Globus pallidus (tissue), 1 donor: ENCODE results near the gene MYLK4.

Source experiments
- DNase-seq: peaks from one replicate; pipeline ENCODE4 v3.0.0-alpha.2; 2015; ENCODE audit warnings: low spot score

Gene MYLK4

DNA sequence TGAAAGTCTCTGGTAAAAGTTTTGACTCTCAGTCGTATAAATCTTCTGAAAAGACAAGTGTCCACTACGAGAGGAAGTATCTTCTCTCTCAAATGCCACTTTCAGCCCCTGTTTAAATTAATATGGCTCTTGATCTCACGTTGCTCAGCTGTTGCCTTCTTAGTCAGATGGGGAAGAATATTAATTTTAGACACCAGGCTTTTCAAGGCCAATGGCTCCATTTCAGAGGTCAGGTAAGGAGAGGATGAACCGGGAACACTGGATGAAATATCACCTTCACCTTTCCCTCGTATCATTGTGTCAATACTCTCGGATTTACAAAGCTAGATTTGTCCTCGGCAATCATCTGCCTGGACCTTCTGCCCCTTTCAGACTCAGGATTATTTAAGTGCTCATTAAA, at the start of gene MYLK4:
Gene MYLK4, minus strand, starts transcription at position 91 of the 400 bp plus-strand sequence. CDS start 1,628 bp downstream, outside the sequence.
- no peak for DNase-seq

DNA sequence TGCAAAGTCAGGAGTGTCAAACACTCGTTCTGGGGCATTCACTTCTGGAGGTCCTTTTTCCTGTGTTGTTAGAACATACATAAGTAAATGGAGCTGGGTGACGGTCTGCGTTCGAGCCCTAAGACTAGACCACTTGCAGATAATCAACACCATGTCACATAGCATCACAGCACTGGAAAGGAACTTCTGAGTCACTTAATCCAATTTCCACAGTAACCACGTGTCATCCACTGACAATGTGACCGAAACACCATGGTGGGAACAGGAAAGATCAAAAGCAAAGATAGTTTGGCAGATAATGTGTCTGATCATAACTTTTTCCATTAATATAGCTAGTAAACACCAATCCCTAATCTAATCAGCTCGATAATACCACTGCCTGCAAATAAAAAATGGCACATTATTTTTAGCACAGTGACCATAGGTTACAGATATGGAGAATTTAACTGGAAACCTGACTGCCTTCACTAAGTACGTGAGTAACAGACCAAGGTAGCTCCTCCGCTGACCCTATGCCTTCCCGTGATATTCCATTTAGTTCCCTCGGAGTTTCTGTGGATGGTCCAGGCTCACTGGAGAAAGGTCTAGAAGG, 49.3 kb upstream of the MYLK4 start:
- DNase-seq, result no peak

DNA sequence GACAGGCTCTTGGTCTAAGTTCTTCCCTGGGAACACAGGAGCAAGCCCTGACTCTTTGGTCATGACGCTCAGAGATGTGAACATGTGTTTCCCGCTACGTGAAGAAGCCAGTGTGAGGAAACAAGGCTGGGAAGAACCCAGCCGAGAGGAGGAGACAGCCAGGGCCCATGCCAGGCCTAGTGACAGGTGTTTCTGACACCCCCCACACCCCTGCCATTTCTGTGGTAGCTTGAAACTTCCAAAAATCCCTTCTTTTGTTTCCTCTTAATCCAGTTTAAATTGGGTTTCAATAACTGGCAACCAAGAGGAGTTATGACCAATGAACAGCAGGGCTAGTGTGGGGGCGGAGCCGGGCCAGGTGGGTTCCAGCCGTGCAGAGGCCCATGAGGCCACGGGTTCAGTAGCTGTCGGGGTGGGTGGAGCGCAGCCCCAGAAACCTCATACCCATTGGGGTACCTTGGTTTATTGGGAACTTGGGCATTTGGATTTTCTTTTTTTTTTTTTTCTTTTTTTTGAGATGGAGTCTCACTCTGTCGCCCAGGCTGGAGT, 47.9 kb upstream of the MYLK4 start:
- DNase-seq, result no peak

DNA sequence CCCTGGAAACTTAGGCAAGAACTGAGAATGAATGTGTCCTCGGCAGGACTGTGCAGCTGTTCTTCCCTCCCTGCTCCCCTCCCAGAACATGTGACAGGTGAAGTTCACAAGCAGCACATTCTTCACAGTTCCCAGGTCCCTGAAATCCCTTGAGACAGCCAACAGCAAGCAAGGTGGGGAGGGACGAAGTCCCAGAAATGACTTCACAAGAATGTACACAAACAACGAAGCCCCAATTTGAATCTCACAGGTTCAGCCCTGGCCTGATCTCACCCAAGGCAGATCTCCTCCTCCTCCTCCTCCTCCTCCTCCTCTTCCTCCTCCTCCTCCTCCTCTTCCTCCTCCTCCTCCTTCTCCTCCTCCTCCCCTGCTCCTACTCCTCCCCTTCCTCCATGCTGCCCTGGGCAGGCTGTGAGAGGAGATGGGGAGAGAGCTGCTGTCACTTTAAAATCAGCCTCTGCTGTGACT, 46.9 kb upstream of the MYLK4 start:
- DNase-seq, result no peak

DNA sequence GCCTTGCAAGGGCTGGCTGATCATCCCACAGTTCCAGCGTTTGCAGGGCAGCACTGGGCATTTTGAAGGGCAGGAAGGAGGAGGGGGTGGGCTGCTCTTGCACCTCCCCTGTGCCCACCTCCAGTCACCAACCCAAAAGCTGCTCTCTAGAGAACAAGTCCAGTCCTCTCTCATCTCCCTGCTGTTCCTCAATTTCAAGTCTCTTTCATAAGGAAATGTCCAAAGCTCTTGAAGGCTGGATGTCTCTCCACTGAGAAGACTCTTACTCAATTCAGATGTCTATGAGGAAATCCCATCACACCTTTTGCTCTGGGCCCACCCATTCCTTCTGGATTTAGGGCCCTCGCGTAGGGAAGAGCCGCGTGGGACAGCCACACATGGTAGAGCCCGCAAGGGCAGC, 46.1 kb upstream of the MYLK4 start:
- DNase-seq, result no peak

DNA sequence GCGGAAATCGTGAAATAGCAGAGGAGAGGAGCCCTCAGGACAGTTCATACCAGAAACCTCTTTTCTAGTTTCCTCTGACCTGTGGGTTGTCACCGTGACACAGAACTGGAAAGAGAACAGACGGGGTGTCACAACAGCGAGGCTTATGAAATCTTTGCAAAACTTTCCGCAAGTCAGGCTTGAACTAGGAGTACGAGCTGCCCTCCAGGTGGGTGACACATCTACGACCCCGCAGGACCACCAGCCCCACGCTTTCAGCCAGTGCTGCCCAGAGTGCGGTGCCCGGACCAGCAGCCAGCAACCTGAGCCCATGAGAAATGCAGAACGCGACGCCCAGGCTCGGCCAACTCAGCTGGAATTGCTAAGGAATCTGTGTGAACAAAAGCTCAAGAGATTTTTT, 45.2 kb upstream of the MYLK4 start:
- DNase-seq, result no peak

DNA sequence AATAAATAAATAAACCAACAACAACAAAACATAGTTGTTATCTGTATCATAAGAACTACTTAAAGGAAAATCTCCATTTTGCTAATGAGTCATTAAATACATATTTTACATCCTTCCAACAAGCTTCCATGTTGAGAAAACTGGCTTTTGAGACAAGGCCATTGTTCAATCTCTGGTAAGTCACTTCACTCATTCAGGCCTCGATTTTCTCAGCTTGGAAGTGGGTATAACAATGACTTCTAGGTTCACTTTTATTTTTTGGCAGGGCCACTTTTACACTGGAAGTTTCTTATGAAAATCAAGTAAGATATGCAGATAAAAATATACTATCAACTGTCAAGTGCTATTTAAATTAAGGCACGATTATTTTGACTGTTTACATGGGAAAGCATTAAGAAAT, 44.4 kb upstream of the MYLK4 start:
- DNase-seq, result no peak

DNA sequence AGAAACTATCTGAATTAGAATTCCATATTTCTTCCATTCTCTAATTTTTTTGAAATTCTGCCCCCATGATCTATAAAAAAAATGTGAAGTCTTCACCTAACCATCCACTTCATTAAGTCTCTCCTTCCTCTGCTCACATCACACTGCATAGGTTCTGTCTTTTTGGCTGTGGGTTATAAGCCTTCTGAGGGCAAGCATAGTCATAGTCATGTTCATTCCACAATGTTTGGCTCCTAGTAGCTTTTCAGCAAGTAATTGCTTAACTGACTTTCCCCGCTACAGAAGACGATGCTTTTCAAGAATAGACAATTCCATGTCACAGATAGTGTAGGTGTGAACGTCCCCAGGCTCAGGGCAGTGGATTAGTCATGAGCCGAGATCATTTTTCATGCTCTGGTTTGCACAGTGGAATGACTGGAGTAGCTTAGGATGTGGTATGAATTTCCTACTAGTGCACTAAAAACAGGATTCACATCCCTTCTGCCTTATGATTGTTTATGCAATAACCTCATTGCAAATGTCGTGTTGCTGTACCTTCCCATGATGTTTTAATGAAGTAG, 43.5 kb upstream of the MYLK4 start:
- no peak for DNase-seq

DNA sequence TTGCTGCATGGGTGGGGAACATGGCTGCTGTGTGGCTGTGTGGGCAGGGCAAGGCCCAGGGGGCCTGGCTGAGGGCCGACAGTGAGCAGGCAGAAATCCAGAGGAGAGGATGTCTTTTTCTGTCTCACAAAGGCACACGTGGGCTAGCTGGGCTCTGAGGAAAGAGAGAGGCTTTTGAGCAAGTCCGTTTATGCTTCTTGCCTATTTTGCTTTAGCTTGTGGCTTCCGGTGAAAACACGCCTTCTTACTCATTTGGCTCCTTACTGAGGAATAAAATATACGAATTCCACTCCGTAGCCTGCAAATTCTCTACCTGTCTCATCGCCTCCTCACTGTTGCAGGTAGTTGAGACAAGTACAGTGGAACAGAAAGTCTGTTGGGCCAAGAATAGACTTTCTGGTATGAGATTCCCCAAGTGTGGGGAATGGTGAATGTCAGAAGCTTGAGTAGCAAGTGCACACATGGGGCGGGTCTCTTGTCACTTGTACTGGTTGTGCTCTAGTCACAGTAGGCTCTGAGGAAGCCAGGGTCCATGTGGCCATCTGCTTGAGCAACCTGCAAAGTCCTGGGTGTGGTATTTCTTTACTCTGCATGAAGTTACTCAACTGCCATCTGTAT, 42.9 kb upstream of the MYLK4 start:
- no peak for DNase-seq

DNA sequence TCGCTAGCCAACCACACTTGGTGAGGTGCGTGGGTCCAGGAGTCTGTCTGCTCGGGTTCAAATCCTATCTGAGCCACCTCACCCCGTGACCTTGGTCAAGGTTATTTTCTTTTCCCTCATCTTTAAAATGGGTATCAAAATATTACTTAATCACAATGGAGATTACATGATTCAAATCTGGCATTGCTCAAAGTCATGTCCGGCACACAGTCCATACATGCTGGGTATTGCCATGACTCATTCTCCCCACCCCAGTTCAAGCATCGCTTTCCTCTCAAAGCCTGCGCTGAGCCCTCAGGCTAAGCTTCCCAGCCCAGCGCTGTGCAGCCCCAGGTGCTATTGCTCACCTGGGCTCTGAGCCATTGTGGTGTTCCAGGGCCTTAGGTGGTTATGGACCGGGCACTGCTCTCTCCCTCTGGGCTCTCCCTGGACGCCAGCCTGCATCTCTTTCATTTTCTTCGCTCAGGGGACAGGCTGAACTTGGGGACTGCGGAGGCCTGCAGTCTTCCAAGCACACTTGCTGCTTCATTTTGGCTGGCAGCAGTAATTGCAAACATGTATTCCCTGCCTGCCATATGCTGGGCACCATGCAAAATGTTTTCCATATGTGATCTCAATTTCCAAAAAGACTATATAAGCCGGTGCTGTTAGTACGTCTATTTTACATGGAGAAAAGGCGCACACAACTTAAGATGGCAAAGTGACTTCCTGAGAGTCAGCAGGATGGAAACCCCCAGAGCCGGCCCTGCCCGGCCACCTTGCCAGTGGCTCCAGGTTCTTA, 41.8 kb upstream of the MYLK4 start:
- no peak for DNase-seq

DNA sequence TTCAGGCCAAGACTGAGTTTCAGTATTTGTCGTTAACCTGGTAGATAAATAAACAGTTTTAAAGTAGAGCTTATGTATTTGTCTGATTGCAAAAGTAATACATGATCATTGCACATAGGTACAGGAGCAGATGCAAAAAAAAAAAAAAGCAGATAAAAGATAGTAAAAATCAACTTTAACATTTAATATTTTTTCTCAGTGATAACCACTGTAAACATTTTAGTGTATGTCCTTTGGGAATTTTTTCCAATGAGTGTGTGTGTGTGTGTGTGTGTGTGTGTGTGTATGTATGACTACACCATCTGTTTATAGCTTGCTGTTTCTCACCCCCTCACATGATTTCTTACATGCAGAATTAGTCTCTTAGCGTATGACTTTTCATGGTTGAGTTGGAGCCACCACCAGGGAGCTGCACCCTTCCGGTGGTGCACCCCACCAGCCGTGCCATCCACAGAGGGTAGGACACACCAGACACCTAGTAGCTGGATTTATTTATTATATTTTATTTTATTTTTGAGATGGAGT, 40.8 kb upstream of the MYLK4 start:
- no peak for DNase-seq

DNA sequence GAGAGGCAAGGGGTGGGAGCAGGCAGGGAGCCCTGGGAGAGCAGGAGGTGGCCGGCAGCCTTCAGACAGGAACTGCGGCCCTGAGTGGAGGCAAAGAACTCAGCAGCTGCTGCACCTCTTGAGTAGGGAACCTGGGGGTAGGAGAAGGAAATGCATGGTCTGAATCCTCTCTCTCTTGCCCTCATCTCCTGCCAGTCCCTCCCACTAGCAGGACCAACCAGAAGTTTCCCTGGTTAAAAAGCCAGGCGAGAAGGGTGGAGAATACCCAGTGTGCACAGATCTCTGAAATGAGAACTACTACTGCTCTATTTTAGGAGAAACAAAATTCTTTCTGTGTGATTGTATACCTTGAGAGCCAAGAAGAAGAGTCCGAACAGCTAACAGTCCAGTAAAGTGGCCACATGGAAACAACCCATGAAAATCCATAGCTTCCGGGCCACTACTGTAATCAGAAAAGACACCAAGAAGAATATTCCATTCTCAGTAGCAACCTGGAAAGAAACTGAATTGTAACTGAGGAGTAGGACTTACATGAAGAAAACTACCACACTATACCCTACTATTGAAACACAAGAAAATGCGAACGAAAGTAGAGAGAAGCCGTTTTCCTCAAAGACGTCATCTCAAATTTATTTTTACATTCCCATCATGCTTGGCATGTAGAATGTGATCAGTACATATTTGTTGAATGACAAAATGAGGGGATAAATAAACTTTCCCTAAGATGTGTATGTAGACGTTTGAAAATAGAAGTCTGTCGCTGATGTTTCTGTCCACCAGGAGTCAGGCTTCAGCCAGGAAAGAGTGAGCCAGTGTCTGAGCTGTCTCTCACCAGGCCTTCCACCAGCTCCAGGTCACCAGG, 40.1 kb upstream of the MYLK4 start:
- peak; percentile 82 for DNase-seq

DNA sequence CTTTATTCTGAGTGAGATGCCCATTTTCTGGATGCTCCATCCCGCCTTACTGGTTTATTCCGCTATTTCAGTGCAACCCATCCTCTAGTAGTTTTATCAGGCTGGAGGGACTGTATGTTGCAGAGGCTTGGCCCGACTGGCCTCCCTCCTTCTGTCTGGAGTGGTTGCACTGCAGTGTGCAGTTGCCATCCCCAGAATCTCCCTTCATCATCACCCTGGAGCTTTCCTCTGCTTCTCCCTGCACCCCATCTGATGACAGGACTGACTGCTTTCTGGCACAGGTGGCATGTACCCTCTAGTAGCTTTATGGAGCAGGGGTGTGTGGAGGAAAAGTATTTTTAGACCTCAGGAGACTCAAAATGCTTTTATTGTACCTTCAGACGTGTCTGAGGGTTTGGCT, 35.5 kb upstream of the MYLK4 start:
- DNase-seq, result no peak

DNA sequence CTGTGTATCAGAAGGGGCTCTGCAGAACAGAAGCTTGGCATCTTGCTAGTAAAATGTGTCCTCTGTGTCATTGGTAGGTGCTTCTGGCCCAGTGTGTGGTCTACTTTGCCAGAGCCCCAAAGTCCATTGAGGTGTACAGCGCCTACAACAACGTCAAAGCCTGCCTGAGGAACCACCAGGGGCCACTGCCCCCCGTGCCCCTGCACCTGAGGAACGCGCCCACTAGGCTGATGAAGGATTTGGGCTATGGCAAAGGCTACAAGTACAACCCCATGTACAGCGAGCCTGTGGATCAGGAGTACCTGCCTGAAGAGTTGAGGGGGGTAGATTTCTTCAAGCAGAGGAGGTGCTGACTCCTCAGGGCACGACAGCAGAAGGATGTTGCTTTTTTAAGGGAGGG, 34.2 kb upstream of the MYLK4 start:
- no peak for DNase-seq

DNA sequence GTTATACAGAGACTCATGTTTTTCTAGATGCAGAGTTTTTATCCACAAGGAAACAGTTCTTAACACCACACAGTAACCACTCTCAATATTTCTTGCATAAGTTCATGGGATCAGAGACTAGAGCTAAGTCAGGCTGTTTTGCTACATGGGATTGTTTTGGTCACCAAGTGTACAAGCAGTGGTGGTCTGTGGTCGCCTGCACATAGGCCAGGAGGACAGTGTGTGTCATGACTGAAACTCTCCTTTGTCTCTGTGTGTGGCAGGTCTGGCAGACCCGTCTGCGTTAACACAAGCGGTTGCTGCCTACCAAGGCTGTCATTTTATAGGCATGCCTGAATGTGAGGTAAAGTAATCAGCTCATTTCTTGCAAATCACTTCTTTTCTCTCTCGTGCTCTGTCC, 33.3 kb upstream of the MYLK4 start:
- no peak for DNase-seq

DNA sequence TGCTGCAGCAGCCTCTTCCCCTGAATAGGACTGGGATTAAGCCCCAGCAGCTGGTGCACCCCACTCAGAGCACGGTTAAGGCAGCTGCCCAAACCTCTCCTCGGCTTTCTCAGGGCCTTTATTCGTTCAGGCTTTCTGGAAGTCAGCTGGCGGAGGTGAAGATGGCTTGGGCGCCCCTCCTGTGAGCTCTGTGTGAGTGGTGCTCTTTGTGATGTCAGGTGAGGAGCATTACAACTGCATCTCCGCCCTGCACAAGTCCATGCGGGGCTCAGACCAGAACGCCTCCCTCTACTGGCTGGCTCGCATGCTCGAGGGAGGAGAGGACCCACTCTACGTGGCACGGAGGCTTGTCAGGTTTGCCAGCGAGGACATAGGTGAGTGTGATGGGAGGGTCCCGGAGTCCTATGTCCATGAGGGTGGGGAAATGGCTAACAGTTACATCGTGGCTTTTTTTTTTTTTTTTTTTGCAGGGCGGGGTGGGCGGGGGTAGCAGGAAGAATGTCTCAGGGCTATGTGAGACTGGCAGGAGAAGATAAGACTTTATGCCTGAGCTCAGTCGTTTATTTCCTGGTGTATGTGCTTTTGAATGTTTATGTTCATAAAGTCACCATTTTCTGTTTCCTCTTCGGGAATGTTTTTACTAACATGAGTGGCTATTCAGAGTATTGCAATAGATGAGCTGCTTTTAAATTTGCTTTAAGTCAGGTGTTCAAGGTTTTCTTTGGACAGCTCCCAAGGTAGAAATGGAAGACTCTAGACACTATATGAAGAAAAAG, 32.7 kb upstream of the MYLK4 start:
- DNase-seq, result no peak

DNA sequence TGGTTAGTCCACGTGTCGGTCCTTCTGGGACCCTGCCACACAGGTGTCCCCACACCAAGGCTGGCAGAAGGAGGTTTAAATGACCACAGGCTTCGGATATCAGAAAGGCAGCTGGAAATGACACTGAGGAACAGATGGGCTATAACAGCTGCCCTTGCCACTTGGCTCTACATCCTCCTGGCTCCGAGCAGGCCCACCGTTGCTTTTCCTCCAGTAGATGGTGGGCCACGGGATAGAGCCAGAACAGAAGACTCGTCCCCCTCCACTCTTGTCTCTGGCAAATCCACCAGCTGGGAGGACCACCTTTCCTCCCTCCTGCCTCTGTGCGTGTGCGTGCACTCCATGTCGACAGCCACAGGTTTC, 32.1 kb upstream of the MYLK4 start:
- DNase-seq, result no peak

DNA sequence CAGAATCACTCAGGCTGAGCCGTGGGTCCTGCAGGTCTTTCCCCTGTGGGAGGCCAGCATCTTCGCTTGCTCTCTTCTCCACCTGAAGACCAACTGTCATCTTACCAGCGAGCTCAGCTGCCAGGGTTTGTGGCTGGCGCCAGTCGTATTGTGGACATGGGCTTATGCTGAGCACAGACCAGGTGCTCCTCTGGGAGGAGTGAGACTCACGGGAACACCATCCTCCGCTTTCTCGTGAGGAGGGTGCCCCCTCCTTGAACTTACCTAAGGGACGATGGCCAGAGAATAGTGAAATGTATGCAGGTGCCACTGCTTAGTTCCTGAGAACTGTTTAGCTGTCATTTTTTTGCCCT, 31.6 kb upstream of the MYLK4 start:
- no peak for DNase-seq

DNA sequence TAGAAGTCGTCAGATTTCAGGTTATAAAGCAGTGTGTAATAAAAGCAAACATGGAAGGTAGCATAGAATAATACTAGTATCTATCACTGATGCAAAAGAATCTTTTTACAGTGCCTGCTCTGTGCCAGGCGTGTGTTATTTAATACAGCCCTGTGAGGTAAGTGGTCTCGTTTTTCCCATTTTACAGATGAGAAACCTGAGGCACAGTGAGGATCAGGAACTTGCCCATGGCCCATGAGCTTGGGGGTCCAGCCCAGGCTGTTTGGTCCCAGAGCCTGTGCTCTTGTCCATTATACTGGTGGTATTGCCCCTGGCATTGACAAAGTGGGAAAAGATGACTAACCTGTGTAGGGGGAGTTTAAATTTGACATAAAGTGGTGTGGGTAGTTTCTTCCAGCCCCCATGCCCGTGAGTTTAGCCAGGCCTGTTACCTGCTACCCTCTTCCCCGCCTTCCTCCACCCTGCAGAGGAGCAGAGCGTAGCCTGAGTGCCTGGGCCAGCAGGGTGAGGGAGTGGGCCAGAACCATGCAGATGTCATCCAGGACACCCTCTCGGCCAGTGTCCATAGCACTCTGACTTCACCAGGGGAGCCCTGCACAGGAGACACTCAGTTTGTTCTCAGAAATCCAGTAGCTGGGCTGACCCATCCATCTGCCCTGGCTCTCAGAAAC, 31.1 kb upstream of the MYLK4 start:
- DNase-seq, result no peak

DNA sequence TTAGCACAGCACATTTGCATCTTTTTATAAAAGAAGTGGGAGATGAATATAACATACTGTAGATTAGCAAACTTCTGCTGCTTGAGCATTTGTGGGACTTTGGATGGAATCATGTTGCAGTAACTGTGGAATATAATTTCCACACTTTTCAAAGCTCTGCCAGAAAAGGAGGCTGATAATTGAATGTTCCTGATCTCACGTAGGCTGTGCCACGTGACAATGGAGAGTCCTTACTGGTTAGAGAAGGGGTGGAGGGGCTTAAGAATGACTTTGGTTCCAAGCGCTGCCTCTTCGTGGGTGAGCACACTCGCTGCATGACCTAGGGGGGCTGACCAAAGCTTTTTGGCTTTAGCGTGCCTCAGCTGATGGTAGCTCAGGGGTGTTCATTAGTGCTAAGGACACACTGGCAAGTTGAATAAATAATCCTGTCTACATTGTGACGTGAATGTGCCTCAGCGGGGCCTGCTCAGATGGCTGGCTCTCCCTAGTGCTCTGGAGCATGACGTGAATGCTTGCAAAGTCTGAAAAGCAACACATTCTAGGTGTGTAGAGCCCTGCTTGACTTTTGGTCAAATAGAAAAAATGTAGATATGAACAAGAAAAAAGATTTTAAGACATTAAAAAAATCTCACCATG, 29.5 kb upstream of the MYLK4 start:
- DNase-seq, result no peak
